ENCODE measurements around the gene CTNNA1.

CTNNA1 gene

DNA sequence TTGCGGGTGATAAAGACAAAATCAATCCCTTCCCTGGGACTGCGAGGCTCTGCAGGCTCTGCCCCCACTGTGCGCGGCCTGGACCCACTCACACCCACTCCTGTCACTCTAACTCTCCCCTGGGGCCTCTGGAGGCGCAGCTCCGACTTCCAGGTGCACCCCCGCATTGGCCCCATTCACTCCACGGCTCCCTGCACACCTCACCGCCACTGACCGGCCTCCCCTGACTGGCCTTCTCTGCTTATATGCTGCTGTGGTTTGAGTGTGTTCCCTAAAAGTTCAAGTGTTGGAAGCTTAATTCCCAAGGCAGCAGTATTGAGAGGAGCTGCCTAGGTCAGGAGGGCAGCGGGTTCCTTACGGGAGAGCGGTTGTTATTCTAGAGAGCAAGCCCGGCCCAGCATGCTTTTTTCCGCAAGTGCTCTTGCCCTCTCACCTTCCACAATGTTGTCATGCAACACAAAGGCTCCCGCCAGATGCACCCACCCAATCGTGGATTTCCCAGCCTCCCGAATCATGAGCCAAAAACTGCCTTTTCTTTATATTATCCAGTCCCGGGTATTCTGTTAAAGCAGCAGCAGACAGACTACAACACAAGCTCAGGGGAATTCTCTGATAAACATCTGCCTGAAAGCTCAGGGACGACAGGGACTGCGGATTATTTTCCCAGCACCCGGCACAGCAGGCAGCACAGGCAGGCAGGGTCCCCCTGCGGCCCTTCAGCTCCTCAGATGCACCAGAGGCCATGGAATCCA, 195.4 kb downstream of the CTNNA1 start:
- no peak for ATAC-seq
- no peak for TF ChIP-seq ZNF565 (CRISPR knock-in tag; conservative IDR thresholded peaks at IDR 0.05; ENCODE audit: low read depth)
- TF ChIP-seq, protein P1, sequence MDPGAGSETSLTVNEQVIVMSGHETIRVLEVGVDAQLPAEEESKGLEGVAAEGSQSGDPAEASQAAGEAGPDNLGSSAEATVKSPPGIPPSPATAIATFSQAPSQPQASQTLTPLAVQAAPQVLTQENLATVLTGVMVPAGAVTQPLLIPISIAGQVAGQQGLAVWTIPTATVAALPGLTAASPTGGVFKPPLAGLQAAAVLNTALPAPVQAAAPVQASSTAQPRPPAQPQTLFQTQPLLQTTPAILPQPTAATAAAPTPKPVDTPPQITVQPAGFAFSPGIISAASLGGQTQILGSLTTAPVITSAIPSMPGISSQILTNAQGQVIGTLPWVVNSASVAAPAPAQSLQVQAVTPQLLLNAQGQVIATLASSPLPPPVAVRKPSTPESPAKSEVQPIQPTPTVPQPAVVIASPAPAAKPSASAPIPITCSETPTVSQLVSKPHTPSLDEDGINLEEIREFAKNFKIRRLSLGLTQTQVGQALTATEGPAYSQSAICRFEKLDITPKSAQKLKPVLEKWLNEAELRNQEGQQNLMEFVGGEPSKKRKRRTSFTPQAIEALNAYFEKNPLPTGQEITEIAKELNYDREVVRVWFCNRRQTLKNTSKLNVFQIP (CRISPR knock-in tag; IDR thresholded peaks at IDR 0.05; ENCODE audit: borderline replicate concordance, low read depth), result no peak
- no peak for TF ChIP-seq ZNF70 (CRISPR knock-in tag; IDR thresholded peaks at IDR 0.05)
- TF ChIP-seq, protein P2, sequence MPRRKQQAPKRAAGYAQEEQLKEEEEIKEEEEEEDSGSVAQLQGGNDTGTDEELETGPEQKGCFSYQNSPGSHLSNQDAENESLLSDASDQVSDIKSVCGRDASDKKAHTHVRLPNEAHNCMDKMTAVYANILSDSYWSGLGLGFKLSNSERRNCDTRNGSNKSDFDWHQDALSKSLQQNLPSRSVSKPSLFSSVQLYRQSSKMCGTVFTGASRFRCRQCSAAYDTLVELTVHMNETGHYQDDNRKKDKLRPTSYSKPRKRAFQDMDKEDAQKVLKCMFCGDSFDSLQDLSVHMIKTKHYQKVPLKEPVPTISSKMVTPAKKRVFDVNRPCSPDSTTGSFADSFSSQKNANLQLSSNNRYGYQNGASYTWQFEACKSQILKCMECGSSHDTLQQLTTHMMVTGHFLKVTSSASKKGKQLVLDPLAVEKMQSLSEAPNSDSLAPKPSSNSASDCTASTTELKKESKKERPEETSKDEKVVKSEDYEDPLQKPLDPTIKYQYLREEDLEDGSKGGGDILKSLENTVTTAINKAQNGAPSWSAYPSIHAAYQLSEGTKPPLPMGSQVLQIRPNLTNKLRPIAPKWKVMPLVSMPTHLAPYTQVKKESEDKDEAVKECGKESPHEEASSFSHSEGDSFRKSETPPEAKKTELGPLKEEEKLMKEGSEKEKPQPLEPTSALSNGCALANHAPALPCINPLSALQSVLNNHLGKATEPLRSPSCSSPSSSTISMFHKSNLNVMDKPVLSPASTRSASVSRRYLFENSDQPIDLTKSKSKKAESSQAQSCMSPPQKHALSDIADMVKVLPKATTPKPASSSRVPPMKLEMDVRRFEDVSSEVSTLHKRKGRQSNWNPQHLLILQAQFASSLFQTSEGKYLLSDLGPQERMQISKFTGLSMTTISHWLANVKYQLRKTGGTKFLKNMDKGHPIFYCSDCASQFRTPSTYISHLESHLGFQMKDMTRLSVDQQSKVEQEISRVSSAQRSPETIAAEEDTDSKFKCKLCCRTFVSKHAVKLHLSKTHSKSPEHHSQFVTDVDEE (CRISPR knock-in tag; IDR thresholded peaks at IDR 0.05), result no peak
- TF ChIP-seq ARNTL (CRISPR knock-in tag; IDR thresholded peaks at IDR 0.05; ENCODE audit: borderline replicate concordance, low read depth), result no peak
- TF ChIP-seq, protein P3, sequence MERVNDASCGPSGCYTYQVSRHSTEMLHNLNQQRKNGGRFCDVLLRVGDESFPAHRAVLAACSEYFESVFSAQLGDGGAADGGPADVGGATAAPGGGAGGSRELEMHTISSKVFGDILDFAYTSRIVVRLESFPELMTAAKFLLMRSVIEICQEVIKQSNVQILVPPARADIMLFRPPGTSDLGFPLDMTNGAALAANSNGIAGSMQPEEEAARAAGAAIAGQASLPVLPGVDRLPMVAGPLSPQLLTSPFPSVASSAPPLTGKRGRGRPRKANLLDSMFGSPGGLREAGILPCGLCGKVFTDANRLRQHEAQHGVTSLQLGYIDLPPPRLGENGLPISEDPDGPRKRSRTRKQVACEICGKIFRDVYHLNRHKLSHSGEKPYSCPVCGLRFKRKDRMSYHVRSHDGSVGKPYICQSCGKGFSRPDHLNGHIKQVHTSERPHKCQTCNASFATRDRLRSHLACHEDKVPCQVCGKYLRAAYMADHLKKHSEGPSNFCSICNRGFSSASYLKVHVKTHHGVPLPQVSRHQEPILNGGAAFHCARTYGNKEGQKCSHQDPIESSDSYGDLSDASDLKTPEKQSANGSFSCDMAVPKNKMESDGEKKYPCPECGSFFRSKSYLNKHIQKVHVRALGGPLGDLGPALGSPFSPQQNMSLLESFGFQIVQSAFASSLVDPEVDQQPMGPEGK (CRISPR knock-in tag; IDR thresholded peaks at IDR 0.05; ENCODE audit: borderline replicate concordance), result no peak
- no peak for TF ChIP-seq OSR1 (CRISPR knock-in tag; IDR thresholded peaks at IDR 0.05)
- TF ChIP-seq, protein P4, sequence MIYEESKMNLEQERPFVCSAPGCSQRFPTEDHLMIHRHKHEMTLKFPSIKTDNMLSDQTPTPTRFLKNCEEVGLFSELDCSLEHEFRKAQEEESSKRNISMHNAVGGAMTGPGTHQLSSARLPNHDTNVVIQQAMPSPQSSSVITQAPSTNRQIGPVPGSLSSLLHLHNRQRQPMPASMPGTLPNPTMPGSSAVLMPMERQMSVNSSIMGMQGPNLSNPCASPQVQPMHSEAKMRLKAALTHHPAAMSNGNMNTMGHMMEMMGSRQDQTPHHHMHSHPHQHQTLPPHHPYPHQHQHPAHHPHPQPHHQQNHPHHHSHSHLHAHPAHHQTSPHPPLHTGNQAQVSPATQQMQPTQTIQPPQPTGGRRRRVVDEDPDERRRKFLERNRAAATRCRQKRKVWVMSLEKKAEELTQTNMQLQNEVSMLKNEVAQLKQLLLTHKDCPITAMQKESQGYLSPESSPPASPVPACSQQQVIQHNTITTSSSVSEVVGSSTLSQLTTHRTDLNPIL (CRISPR knock-in tag; IDR thresholded peaks at IDR 0.05; ENCODE audit: low read depth), result no peak
- no peak for TF ChIP-seq ISL1 (CRISPR knock-in tag; IDR thresholded peaks at IDR 0.05)
- no peak for TF ChIP-seq GLIS3 (CRISPR knock-in tag; IDR thresholded peaks at IDR 0.05)
- TF ChIP-seq, protein P5, sequence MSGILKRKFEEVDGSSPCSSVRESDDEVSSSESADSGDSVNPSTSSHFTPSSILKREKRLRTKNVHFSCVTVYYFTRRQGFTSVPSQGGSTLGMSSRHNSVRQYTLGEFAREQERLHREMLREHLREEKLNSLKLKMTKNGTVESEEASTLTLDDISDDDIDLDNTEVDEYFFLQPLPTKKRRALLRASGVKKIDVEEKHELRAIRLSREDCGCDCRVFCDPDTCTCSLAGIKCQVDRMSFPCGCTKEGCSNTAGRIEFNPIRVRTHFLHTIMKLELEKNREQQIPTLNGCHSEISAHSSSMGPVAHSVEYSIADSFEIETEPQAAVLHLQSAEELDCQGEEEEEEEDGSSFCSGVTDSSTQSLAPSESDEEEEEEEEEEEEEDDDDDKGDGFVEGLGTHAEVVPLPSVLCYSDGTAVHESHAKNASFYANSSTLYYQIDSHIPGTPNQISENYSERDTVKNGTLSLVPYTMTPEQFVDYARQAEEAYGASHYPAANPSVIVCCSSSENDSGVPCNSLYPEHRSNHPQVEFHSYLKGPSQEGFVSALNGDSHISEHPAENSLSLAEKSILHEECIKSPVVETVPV (CRISPR knock-in tag; IDR thresholded peaks at IDR 0.05), result no peak
- no peak for TF ChIP-seq ZFP3 (CRISPR knock-in tag; IDR thresholded peaks at IDR 0.05)
- no peak for TF ChIP-seq RARB (CRISPR knock-in tag; IDR thresholded peaks at IDR 0.05)
- TF ChIP-seq ESRRG (CRISPR knock-in tag; IDR thresholded peaks at IDR 0.05), result no peak
- TF ChIP-seq BACH2 (CRISPR knock-in tag; IDR thresholded peaks at IDR 0.05; ENCODE audit: borderline replicate concordance), result no peak
- TF ChIP-seq ZC3H10 (CRISPR knock-in tag; IDR thresholded peaks at IDR 0.05), result no peak
- no peak for TF ChIP-seq CSDC2 (CRISPR knock-in tag; IDR thresholded peaks at IDR 0.05)
- no peak for TF ChIP-seq TOX (CRISPR knock-in tag; IDR thresholded peaks at IDR 0.05; ENCODE audit: borderline replicate concordance)
- no peak; the same call in 1 of the 2 replicates for TF ChIP-seq TCF4 (CRISPR knock-in tag; IDR thresholded peaks at IDR 0.05; ENCODE audit: borderline replicate concordance)
- TF ChIP-seq ZFP30 (CRISPR knock-in tag; IDR thresholded peaks at IDR 0.05), result no peak

DNA sequence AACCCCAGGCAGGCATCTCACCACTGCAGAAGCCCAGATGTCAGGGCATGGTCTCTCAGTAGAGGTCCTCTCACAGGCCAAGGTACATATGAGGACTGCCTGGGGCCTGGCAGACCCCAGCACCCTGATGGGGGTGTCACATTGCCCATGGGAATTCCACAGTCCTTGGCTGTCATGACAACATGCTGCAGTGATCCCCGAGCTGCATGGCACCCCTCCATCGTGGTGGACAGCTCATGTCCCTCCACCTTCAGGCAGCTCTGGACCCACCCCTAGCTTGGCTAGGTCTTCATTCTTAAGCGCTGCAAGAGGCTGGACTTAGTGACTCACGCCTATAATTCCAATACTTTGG, 196.0 kb downstream of the CTNNA1 start:
- TF ChIP-seq, protein P5 (CRISPR knock-in tag; IDR thresholded peaks at IDR 0.05), result no peak
- no peak for ATAC-seq

Data from SK-N-SH treated with all-trans-retinoic acid at 6 μM for 48 hours (cell line).